ENCODE results near the gene TNFRSF9. TPM values are rescaled to one million over a fixed set of nuclear protein-coding genes. Genes with fewer than 3 reads are reported as not detected.

TNFRSF9 gene
- total RNA-seq, 4 donors from 2014 or later, result 0.05 to 0.20 TPM; not detected in 2

- intact Hi-C loops (cut with DNase I; ENCODE audit: low total_unique reads), result no loop called here
- in situ Hi-C loops (cut with MboI; ENCODE audit: low sequenced_read_pairs in 4 of 4), result no loop called here
- H3K9me3 ChIP-seq, result no peaks in the 10 kb centered on the region
- ATAC-seq, result no peak
- TF ChIP-seq POLR2A (IDR thresholded peaks at IDR 0.05), result no peak
- TF ChIP-seq, protein P1, sequence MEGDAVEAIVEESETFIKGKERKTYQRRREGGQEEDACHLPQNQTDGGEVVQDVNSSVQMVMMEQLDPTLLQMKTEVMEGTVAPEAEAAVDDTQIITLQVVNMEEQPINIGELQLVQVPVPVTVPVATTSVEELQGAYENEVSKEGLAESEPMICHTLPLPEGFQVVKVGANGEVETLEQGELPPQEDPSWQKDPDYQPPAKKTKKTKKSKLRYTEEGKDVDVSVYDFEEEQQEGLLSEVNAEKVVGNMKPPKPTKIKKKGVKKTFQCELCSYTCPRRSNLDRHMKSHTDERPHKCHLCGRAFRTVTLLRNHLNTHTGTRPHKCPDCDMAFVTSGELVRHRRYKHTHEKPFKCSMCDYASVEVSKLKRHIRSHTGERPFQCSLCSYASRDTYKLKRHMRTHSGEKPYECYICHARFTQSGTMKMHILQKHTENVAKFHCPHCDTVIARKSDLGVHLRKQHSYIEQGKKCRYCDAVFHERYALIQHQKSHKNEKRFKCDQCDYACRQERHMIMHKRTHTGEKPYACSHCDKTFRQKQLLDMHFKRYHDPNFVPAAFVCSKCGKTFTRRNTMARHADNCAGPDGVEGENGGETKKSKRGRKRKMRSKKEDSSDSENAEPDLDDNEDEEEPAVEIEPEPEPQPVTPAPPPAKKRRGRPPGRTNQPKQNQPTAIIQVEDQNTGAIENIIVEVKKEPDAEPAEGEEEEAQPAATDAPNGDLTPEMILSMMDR (IDR thresholded peaks at IDR 0.05 in 4 of 5, conservative IDR thresholded peaks at IDR 0.05 in 1 of 5), result no peak
- H3K4me1 ChIP-seq, result peaks cover 0 to 6% of the 10 kb centered on the region in 2 donors
- no peak overlapping the region for H3K4me3 ChIP-seq
- H3K27ac ChIP-seq, result no peak overlapping the region
- no peaks in the 10 kb centered on the region for H3K27me3 ChIP-seq
- no peaks in the 10 kb centered on the region for H3K36me3 ChIP-seq
- DNase-seq, result no peak
Measured at GRCh38 chr1:7898962-7899361, 41.7 kb downstream of the TNFRSF9 start.

- no peak for TF ChIP-seq POLR2A (IDR thresholded peaks at IDR 0.05)
- TF ChIP-seq, protein P1 (IDR thresholded peaks at IDR 0.05 in 4 of 5, conservative IDR thresholded peaks at IDR 0.05 in 1 of 5), result no peak
- Histone ChIP-seq H3K4me3 (no peak overlapping the region), H3K27me3 (no peaks in the 10 kb centered on the region), H3K36me3 (no peaks in the 10 kb centered on the region), H3K9me3 (no peaks in the 10 kb centered on the region), H3K27ac (no peak overlapping the region), H3K4me1 (peaks cover 0 to 6% of the 10 kb centered on the region in 2 donors)
- in situ Hi-C loops (cut with MboI; ENCODE audit: low sequenced_read_pairs in 4 of 4) (no loop called here), intact Hi-C loops (cut with DNase I; ENCODE audit: low total_unique reads) (no loop called here)
- no peak for ATAC-seq
- DNase-seq, result no peak
Measured at GRCh38 chr1:7896994-7897393, 43.6 kb downstream of the TNFRSF9 start.

DNA sequence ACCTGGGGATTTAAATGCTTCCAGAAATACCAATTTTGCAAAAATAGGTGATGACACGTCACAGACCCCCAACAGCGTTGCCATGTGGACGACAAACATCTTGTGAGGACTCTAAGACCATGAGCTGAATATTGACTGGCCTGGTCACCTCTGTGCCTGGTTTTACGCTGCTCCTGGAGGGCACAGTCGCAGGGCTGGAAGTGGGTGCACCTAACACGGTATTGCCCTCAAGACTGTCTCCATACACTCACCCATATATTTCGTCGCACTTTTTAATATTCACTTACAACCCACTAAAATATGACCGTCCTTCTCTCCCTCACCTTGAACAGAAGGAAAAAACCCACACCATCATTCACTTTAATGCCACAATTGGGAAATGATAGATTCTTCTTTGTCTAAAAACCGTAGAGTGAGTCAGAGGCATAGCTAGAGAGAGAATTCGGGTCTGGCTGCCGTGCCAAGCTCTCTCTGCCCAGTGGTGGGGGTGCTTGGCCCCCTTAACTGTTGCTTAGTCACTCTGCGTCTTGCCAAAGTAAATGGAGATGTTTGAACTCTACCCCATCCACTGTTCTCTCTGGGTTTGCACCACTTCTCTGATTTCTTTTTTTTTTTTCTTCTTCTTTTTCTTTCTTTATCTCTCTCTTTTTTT is 47.0 kb downstream of the TNFRSF9 start:
- peaks cover 0 to 6% of the 10 kb centered on the region in 2 donors for H3K4me1 ChIP-seq
- no peaks in the 10 kb centered on the region for H3K9me3 ChIP-seq
- intact Hi-C loops (cut with DNase I; ENCODE audit: low total_unique reads) (no loop called here), in situ Hi-C loops (cut with MboI; ENCODE audit: low sequenced_read_pairs in 4 of 4) (no loop called here)
- H3K27ac ChIP-seq, result peak overlapping the region in 1 of 4 donors; percentile 28
- no peak for TF ChIP-seq POLR2A (IDR thresholded peaks at IDR 0.05)
- TF ChIP-seq, protein P1 (IDR thresholded peaks at IDR 0.05 in 4 of 5, conservative IDR thresholded peaks at IDR 0.05 in 1 of 5), result no peak
- DNase-seq (peak in 1 of 2 donors; percentile 29), ATAC-seq (peak; percentile 65 to 76)
- H3K27me3 ChIP-seq, result peaks cover 3 to 7% (median 7%) of the 10 kb centered on the region in 3 donors
- H3K36me3 ChIP-seq, result no peaks in the 10 kb centered on the region
- no peak overlapping the region for H3K4me3 ChIP-seq

DNA sequence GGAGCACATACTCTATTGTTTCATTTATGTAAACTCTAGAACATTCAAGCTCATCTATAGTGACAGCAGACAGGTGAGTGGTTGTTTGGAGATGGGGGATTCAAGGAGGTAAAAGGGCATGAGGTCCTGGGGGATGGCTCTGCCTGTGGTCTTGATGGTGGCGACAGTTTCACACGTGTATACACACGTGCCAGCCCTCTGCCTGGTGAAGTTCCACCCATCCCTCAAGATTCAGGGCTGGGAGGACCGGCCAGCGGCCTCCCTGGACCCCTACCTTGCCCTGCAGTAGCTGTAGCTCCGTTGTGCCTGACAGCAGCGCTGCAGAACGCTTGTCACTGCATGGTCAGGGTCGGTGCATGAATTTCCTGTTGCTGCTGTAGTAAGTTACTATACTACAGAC is 48.8 kb downstream of the TNFRSF9 start:
- no peak overlapping the region for H3K27ac ChIP-seq
- intact Hi-C loops (cut with DNase I; ENCODE audit: low total_unique reads), result no loop called here
- ATAC-seq (no peak), DNase-seq (no peak)
- H3K36me3 ChIP-seq, result no peaks in the 10 kb centered on the region
- in situ Hi-C loops (cut with MboI; ENCODE audit: low sequenced_read_pairs in 4 of 4), result no loop called here
- H3K4me1 ChIP-seq, result peaks cover 0 to 6% of the 10 kb centered on the region in 2 donors
- TF ChIP-seq, protein P1 (IDR thresholded peaks at IDR 0.05 in 4 of 5, conservative IDR thresholded peaks at IDR 0.05 in 1 of 5), result no peak
- no peak for TF ChIP-seq POLR2A (IDR thresholded peaks at IDR 0.05)
- H3K27me3 ChIP-seq, result peaks cover 17 to 26% (median 21%) of the 10 kb centered on the region in 3 donors
- H3K9me3 ChIP-seq, result no peaks in the 10 kb centered on the region
- H3K4me3 ChIP-seq, result no peak overlapping the region
